Activated CD4-positive, alpha-beta memory T cell treated with anti-CD3 and anti-CD28 coated beads, Interleukin-2, amount 10 ng/mL, durations not matched to agents 7 days and 5 days (primary cell): ENCODE data around the gene STPG3. TPM values are rescaled to one million over a fixed set of nuclear protein-coding genes. Genes with fewer than 3 reads are reported as not detected.
"Not testable (repeated sequence)": the region's sequence is repeated elsewhere in the genome, so short reads cannot be mapped to it uniquely, and the experiment has no call there.

ENCODE experiments used
- CTCF ChIA-PET: fragments of 350-600 bp; sonication (Branson Sonifier 250); formaldehyde crosslinking; loops from one replicate; lab custom pipeline; 2021; ENCODE audit warnings: antibody characterized with exemption, inconsistent platforms; lab: Charles Lee
- POLR2A ChIA-PET: fragments of 350-600 bp; sonication (Branson Sonifier 250); formaldehyde crosslinking; loops from one replicate; lab custom pipeline; 2021; ENCODE audit warnings: antibody characterized with exemption; lab: Charles Lee
- DNase-seq: peaks from one replicate; pipeline ENCODE4 v3.0.0-alpha.2; 2020
- H3K27ac Mint-ChIP-seq: one replicate; pipeline ENCODE4 v1.8.0; 2021; ENCODE audit warnings: mild to moderate bottlenecking, mixed read lengths
- H3K27me3 Mint-ChIP-seq: one replicate; pipeline ENCODE4 v1.8.0; 2021; ENCODE audit warnings: mixed read lengths
- H3K36me3 Mint-ChIP-seq: one replicate; pipeline ENCODE4 v1.8.0; 2021; ENCODE audit warnings: low read depth, mixed read lengths
- H3K4me1 Mint-ChIP-seq: one replicate; pipeline ENCODE4 v1.8.0; 2021; ENCODE audit warnings: mixed read lengths
- H3K4me3 Mint-ChIP-seq: one replicate; pipeline ENCODE4 v1.8.0; 2021; ENCODE audit warnings: mild to moderate bottlenecking, mixed read lengths
- H3K9me3 Mint-ChIP-seq: one replicate; pipeline ENCODE4 v1.8.0; 2021; ENCODE audit warnings: mixed read lengths
- total RNA-seq, 2 experiments: library from RNA; stranded (reverse); gene quantifications; one replicate each; pipeline ENCODE4 v1.2.3, GENCODE V29; 2021

STPG3 gene
- total RNA-seq, 2 experiments from 2014 or later: not detected

DNA sequence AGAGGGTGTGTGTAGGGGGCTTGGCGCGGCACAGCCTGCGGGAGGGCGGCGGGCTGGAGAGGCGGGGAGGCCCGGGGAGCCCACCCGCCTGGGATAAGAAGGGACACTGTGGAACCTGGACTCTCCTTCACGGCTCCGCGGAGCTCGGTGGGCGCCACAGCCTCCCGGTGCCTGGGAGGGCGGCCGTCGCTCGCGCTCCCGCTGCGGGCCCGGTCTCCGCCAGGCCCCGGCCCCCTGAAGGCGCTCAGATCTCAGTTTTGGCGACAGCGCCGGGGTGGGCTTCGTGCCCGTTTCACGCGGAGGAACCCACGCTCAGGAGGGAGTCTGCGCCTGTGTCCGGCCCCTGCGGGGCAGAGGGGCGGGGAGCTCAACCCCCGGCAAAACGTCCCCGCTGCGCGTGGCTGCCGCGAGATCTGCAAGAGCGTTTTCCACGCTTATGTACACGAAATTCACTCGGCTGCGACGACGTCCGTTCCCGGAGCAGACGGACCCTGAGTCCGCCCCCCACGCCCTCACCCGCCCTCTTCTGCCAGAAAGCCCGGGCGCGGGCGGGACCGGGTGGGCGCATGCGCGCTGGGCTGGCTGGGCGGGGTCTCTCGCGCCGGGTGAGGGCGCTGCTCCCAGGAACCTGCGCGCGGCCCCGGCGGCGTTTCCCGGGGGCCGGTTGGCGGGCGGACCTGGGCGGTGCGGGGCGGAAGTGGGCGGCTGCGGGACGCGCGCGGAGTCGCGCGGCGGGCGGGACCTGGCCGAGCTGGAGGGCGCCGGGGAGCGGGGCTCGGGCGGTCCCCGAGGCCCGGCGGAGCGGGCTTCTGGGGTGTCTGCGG is 3.8 kb downstream of the STPG3 start, which contains the start of gene NELFB:
NELFB (plus strand) TSS at position 704 of the 824 bp plus-strand sequence.
- Mint-ChIP-seq H3K27ac (peak within 1 kb of the TSS; percentile 83), H3K9me3 (no peaks in the 10 kb centered on the region), H3K36me3 (peaks cover 23% of the 10 kb centered on the region), H3K27me3 (peaks cover 3% of the 10 kb centered on the region), H3K4me1 (peaks cover 18% of the 10 kb centered on the region), H3K4me3 (peak within 1 kb of the TSS; percentile 89)
- DNase-seq: peak; percentile 96
- ChIA-PET CTCF (interaction anchor here (0.7 to 2.6 kb wide), 7 partner anchors 10 to 220 kb away, joined by 3 to 12 read pairs (median 4); partner anchors contain the start of gene TUBB4B), POLR2A (interaction anchor here (0.9 to 12.2 kb wide), 11 partner anchors 13 to 207 kb away, joined by 3 to 251 read pairs (median 4); partner anchors contain the start of genes CYSRT1, NDOR1, TMEM203 and TOR4A)

DNA sequence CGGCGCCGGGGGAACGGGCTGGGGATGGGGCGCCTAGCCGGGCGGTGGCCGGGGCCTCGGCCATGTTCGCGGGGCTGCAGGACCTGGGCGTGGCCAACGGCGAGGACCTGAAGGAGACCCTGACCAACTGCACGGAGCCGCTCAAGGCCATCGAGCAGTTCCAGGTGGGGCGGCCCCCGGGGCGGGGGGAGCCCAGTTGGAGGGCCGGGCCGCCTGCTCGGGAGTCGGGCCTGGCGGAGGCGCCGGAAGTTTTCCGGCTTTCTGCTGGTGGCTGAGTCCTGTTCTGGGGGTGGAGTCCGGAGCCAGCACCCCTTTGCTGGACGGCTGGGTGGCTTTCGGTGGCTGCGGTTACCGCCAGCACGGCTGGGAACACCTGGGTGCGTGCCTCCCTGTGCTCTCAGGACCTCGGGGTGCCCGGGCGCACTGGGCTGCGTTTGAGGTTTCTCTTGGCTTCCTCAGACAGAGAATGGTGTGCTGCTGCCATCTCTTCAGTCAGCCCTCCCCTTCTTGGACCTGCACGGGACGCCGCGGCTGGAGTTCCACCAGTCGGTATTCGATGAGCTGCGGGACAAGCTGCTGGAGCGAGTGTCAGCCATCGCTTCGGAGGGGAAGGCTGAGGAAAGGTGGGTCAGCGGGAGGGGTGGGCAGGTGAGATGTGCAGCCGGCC is 4.5 kb downstream of the STPG3 start:
- DNase-seq: peak; percentile 47
- Mint-ChIP-seq H3K36me3 (peaks cover 23% of the 10 kb centered on the region), H3K4me3 (peak overlapping the region; percentile 89), H3K27me3 (peaks cover 3% of the 10 kb centered on the region), H3K27ac (peak overlapping the region; percentile 83), H3K4me1 (peaks cover 18% of the 10 kb centered on the region), H3K9me3 (no peaks in the 10 kb centered on the region)
- ChIA-PET CTCF (interaction anchor here (1.1 to 2.6 kb wide), 5 partner anchors 9 to 221 kb away, joined by 3 to 12 read pairs (median 8); partner anchors contain the start of gene TUBB4B), POLR2A (interaction anchor here (0.7 to 12.2 kb wide), 12 partner anchors 8 to 221 kb away, joined by 3 to 251 read pairs (median 4); partner anchors contain the start of genes CYSRT1, NDOR1, TMEM203 and TOR4A)

DNA sequence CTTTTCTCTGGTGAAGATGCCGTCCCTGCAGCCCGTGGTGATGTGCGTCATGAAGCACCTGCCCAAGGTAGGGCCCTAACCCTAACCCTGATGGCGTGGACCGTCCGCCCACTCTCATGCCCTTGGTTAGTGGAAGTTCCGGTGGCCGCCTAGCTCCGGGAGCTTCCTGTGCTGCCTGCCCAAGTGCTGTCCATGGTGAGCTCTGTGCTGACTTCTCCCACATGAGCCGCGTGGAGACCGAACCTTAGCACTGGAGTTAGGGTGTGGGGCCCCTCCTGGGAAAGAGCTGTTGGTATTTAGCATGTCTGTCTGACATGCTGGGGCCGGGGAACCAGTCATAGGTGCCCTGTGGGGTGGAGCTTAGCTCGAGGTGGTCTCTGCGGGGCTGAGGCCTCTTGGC is 5.3 kb downstream of the STPG3 start:
- Mint-ChIP-seq H3K27me3 (peaks cover 3% of the 10 kb centered on the region), H3K27ac (no peak overlapping the region), H3K4me1 (peaks cover 18% of the 10 kb centered on the region), H3K4me3 (peak overlapping the region; percentile 89), H3K36me3 (peaks cover 23% of the 10 kb centered on the region), H3K9me3 (no peaks in the 10 kb centered on the region)
- no peak for DNase-seq
- ChIA-PET POLR2A (interaction anchor here (0.7 to 12.2 kb wide), 10 partner anchors 9 to 222 kb away, joined by 3 to 251 read pairs (median 4); partner anchors contain the start of genes CYSRT1, TOR4A and TUBB4B), CTCF (interaction anchor here (1.4 to 1.5 kb wide), 2 partner anchors 9 to 15 kb away, joined by 3 to 4 read pairs; partner anchors contain the start of gene TUBB4B)

DNA sequence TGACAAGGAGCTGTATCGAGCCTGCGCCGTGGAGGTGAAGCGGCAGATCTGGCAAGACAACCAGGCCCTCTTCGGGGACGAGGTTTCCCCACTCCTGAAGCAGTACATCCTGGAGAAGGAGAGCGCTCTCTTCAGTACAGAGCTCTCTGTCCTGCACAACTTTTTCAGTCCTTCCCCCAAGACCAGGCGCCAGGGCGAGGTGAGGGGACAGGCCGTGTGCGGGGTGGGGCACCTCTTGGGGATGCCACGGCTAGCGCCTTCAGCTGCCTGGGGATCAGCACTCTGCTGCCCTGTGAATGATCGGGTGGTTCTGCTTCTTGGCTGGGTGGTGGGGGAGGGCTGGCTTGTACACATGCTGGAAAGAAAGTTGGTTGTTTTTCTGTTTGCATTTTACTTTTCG is 5.8 kb downstream of the STPG3 start:
- H3K36me3 Mint-ChIP-seq: peaks cover 27% of the 10 kb centered on the region
- peak overlapping the region; percentile 89 for H3K4me3 Mint-ChIP-seq

DNA sequence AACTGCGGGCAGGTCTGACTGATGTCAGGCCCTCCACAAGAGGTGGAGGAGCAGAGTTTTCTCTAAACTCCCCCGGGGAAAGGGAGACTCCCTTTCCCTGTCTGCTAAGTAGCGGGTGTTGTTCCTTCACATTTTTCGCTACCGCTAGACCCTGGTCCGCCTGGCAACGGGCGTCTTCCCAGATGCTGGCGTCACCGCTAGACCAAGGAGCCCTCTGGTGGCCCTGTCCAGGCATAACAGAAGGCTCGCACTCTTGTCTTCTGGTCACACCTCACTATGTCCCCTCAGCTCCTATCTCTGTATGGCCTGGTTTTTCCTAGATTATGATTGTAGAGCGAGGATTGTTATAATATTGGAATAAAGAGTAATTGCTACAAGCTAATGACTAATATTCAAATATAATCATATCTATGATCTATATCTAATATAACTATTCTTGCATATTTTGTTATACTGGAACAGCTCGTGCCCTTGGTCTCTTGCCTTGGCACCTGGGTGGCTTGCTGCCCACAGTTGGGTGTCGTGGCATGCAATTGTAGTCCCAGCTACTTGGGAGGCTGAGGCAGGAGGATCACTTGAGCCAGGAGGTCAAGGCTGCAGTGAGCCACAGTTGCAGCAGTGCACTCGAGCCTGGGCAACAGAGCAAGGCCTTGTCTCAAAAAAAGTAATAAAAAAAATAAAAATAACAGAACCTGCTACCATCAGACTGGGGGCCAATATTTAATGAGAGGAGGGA is 11.3 kb downstream of the STPG3 start:
- H3K4me1 Mint-ChIP-seq, H3K4me3 Mint-ChIP-seq, POLR2A ChIA-PET, H3K9me3 Mint-ChIP-seq, DNase-seq, H3K27ac Mint-ChIP-seq, H3K27me3 Mint-ChIP-seq: not testable (repeated sequence)
- H3K36me3 Mint-ChIP-seq: peaks cover 30% of the 10 kb centered on the region
- CTCF ChIA-PET: interaction anchor here (1.2 kb wide), 1 partner anchor 15 kb away, joined by 4 read pairs; the partner anchor contains the start of gene TOR4A

More for the DNA sequence above, 5.8 kb downstream of the STPG3 start:
- DNase-seq: no peak
- ChIA-PET POLR2A (interaction anchor here (0.9 to 12.2 kb wide), 4 partner anchors 15 to 26 kb away, joined by 4 to 251 read pairs (median 9); partner anchors contain the start of genes TOR4A and TUBB4B), CTCF (interaction anchor here (1.4 kb wide), 1 partner anchor 16 kb away, joined by 3 read pairs; the partner anchor contains the start of gene TUBB4B)
- no peak overlapping the region for H3K27ac Mint-ChIP-seq
- peaks cover 18% of the 10 kb centered on the region for H3K4me1 Mint-ChIP-seq
- H3K27me3 Mint-ChIP-seq: peaks cover 3% of the 10 kb centered on the region
- H3K9me3 Mint-ChIP-seq: no peaks in the 10 kb centered on the region

DNA sequence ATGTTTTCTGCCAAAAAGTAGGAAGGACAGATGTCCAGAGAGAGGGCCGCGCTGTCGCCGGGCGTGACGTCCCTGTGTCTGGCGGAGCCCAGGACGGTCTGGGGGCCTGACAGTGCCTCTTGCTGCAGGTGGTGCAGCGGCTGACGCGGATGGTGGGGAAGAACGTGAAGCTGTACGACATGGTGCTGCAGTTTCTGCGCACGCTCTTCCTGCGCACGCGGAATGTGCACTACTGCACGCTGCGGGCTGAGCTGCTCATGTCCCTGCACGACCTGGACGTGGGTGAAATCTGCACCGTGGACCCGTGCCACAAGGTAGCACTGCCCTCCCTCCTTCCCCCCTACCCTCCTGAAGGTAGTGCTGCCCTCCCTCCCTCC is 11.8 kb downstream of the STPG3 start:
- no peak overlapping the region for H3K4me3 Mint-ChIP-seq
- CTCF ChIA-PET: interaction anchor here (1.2 kb wide), 1 partner anchor 15 kb away, joined by 4 read pairs; the partner anchor contains the start of gene TOR4A
- POLR2A ChIA-PET: no interaction called here
- H3K4me1 Mint-ChIP-seq: no peaks in the 10 kb centered on the region
- peaks cover 33% of the 10 kb centered on the region for H3K36me3 Mint-ChIP-seq
- H3K27me3 Mint-ChIP-seq: no peaks in the 10 kb centered on the region
- DNase-seq: no peak
- H3K9me3 Mint-ChIP-seq: no peaks in the 10 kb centered on the region
- no peak overlapping the region for H3K27ac Mint-ChIP-seq

DNA sequence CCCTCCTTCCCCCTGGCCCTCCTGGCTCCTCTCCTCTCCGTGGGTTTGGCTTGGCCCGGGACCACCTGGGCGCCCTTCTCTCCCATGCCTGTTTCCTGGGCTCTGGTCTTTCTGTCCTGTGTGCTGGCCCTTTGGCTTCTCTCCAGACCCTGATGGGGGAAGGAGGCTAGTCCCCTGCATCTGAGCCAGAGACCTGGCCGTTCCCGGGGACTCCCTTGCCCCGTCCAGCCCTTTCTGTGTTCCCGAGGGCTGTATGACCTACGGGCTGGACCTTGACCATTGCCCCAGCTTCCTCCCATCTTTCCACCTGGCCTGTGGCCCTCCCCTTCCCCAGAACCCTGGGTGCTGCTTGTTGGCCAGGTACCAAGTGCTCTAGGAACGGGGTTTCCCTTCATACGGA is 12.4 kb downstream of the STPG3 start:
- DNase-seq: no peak
- Mint-ChIP-seq H3K27ac (no peak overlapping the region), H3K4me1 (no peaks in the 10 kb centered on the region), H3K36me3 (peaks cover 34% of the 10 kb centered on the region), H3K9me3 (no peaks in the 10 kb centered on the region), H3K27me3 (no peaks in the 10 kb centered on the region), H3K4me3 (no peak overlapping the region)
- ChIA-PET CTCF (no interaction called here), POLR2A (no interaction called here)

DNA sequence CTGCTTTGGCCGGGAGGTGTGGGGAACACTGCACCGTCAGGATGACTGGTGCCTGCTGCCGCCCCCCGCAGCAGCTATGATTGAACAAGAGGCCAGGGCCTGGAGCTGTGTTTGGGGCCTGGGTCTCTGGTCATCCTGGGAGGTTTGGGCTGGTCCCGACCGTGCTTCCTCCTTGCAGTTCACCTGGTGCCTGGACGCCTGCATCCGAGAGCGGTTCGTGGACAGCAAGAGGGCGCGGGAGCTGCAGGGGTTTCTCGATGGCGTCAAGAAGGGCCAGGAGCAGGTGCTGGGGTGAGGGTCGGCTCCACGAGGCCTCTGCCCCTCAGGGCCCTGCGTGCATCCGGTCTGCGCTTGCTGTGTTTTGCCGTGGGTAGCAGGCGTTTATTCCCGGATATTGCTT is 13.0 kb downstream of the STPG3 start:
- ChIA-PET POLR2A (no interaction called here), CTCF (interaction anchor here (1.6 kb wide), 1 partner anchor 8 kb away, joined by 4 read pairs; the partner anchor contains the start of gene NELFB)
- peaks cover 2% of the 10 kb centered on the region for H3K4me1 Mint-ChIP-seq
- no peak for DNase-seq
- no peak overlapping the region for H3K4me3 Mint-ChIP-seq
- no peaks in the 10 kb centered on the region for H3K9me3 Mint-ChIP-seq
- H3K27ac Mint-ChIP-seq: no peak overlapping the region
- H3K27me3 Mint-ChIP-seq: no peaks in the 10 kb centered on the region
- peaks cover 35% of the 10 kb centered on the region for H3K36me3 Mint-ChIP-seq

DNA sequence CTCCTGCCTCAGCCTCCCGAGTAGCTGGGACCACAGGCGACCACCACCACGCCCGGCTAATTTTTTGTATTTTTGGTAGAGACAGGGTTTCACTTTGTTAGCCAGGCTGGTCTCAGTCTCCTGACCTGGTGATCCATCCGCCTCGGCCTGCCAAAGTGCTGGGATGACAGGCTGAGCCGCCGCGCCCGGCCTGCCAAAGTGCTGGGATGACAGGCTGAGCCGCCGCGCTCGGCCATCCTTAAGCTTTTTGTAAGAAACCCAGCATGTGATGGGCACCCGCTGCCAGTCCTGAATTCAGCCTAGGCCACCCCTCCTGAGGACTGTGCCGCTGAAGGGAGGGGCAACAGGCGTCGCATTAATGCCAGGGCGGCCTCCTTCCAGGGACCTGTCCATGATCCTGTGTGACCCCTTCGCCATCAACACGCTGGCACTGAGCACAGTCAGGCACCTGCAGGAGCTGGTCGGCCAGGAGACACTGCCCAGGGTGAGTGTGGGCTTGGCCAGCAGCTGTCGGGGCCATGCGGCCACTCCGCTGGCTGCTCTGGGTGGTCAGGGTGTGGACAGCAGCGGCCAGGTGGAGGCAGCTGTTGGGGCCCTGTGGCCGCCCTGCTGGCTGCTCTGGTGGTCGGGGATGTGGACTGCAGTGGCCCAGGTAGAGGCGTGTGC is 14.5 kb downstream of the STPG3 start:
- CTCF ChIA-PET: interaction anchor here (1.3 to 1.6 kb wide), 2 partner anchors 10 to 29 kb away, joined by 4 read pairs; partner anchors contain the start of gene NELFB
- Mint-ChIP-seq H3K4me1 (peaks cover 5% of the 10 kb centered on the region), H3K27ac (no peak overlapping the region), H3K4me3 (no peak overlapping the region), H3K9me3 (no peaks in the 10 kb centered on the region), H3K36me3 (peaks cover 40% of the 10 kb centered on the region), H3K27me3 (no peaks in the 10 kb centered on the region)
- POLR2A ChIA-PET: interaction anchor here (1.8 kb wide), 1 partner anchor 11 kb away, joined by 5 read pairs; the partner anchor contains the start of gene TOR4A
- no peak for DNase-seq

DNA sequence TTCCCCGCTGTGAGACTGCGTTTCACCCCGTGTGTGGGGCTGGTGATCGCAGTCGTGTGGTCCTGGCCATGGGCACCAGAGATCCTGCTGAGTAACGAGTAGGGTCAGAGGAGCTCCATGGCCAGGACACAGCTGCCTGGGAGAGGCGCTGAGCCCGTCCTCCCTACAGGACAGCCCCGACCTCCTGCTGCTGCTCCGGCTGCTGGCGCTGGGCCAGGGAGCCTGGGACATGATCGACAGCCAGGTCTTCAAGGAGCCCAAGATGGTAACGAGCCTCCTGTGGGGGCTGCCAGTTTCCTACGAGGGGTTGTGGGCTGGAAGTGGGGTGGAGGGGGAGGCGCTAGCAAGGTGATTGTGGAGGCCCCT is 15.1 kb downstream of the STPG3 start:
- Mint-ChIP-seq H3K27ac (no peak overlapping the region), H3K27me3 (no peaks in the 10 kb centered on the region), H3K4me1 (peaks cover 8% of the 10 kb centered on the region), H3K36me3 (peaks cover 40% of the 10 kb centered on the region), H3K9me3 (no peaks in the 10 kb centered on the region), H3K4me3 (no peak overlapping the region)
- ChIA-PET CTCF (interaction anchor here (1.3 kb wide), 1 partner anchor 30 kb away, joined by 4 read pairs; no protein-coding TSS in a partner anchor), POLR2A (interaction anchor here (1.2 to 1.8 kb wide), 2 partner anchors 11 to 25 kb away, joined by 3 to 5 read pairs; partner anchors contain the start of genes TOR4A and TUBB4B)
- DNase-seq: no peak
